DND-41 (cell line): ENCODE data around the gene TMEM184C.

Experiments used
- EZH2 ChIP-seq: IDR thresholded peaks from 3 replicates; pipeline ENCODE4 v1.6.1; 2012; ENCODE audit warnings: borderline replicate concordance, low read depth, mild to moderate bottlenecking, moderate library complexity, low read length, inconsistent platforms; ENCODE audit not compliant: severe bottlenecking
- TF ChIP-seq, protein P1 (sequence below): IDR thresholded peaks from 2 replicates; pipeline ENCODE4 v1.5.1; 2012; ENCODE audit warnings: borderline replicate concordance, low read length, moderate library complexity, mild to moderate bottlenecking; ENCODE audit not compliant: poor library complexity, severe bottlenecking; ENCODE audit errors: extremely low read depth

- TF ChIP-seq, protein P1, sequence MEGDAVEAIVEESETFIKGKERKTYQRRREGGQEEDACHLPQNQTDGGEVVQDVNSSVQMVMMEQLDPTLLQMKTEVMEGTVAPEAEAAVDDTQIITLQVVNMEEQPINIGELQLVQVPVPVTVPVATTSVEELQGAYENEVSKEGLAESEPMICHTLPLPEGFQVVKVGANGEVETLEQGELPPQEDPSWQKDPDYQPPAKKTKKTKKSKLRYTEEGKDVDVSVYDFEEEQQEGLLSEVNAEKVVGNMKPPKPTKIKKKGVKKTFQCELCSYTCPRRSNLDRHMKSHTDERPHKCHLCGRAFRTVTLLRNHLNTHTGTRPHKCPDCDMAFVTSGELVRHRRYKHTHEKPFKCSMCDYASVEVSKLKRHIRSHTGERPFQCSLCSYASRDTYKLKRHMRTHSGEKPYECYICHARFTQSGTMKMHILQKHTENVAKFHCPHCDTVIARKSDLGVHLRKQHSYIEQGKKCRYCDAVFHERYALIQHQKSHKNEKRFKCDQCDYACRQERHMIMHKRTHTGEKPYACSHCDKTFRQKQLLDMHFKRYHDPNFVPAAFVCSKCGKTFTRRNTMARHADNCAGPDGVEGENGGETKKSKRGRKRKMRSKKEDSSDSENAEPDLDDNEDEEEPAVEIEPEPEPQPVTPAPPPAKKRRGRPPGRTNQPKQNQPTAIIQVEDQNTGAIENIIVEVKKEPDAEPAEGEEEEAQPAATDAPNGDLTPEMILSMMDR, result no peak
- TF ChIP-seq EZH2, result no peak
Measured at GRCh38 chr4:147640331-147640730, 23.1 kb downstream of the TMEM184C start.
